Lung microvascular endothelial cell (primary cell): ENCODE data around the gene BCKDHB. TPM values are rescaled to one million over a fixed set of nuclear protein-coding genes. Genes with fewer than 3 reads are reported as not detected.
A peak's percentile ranks its signal among the peaks of the same experiment; 100 is the strongest.

Experiments
- DNase-seq, 2 donors: peaks; one replicate each; pipeline versions ENCODE4 v3.0.0 to v3.0.0-alpha.2; 2010; ENCODE audit warnings: low read depth in 2 of 2
- total RNA-seq: library from RNA; depleted of rRNA; stranded (reverse); fragments of >200 nt; gene quantifications from 2 replicates; pipeline ENCODE4 v1.2.1, GENCODE V29; 2014

BCKDHB gene
- total RNA-seq, 1 donor from 2014 or later: 6.5 TPM

GRCh38 chr6:80148220-80148619 lies 41.7 kb downstream of the BCKDHB start:
- DNase-seq: no peak

- DNase-seq: peak in 1 of 2 donors; percentile 30
These were observed 45.2 kb downstream of the BCKDHB start for GRCh38 chr6:80151635-80152034.

- no peak for DNase-seq
These were observed 47.7 kb downstream of the BCKDHB start for GRCh38 chr6:80154160-80154559.

GRCh38 chr6:80156221-80156620 lies 49.8 kb downstream of the BCKDHB start:
- no peak for DNase-seq

- no peak for DNase-seq
These were observed 52.1 kb downstream of the BCKDHB start for GRCh38 chr6:80158478-80158989.

- DNase-seq: no peak
These were observed 55.0 kb downstream of the BCKDHB start for GRCh38 chr6:80161434-80161833.

- peak; percentile 10 to 68 for DNase-seq
These were observed 57.3 kb downstream of the BCKDHB start for GRCh38 chr6:80163754-80164187.

GRCh38 chr6:80165143-80165542 lies 58.7 kb downstream of the BCKDHB start:
- peak; percentile 75 to 84 for DNase-seq

GRCh38 chr6:80165819-80166218 lies 59.3 kb downstream of the BCKDHB start:
- peak in 1 of 2 donors; percentile 4 for DNase-seq

- peak in 1 of 2 donors; percentile 10 for DNase-seq
These were observed 64.0 kb downstream of the BCKDHB start for GRCh38 chr6:80170433-80170832.

GRCh38 chr6:80173411-80173810 lies 66.9 kb downstream of the BCKDHB start:
- no peak for DNase-seq

GRCh38 chr6:80174900-80175572 lies 68.6 kb downstream of the BCKDHB start:
- DNase-seq: peak in 1 of 2 donors; percentile 11

- peak in 1 of 2 donors; percentile 7 for DNase-seq
These were observed 73.2 kb downstream of the BCKDHB start for GRCh38 chr6:80179695-80180094.

- DNase-seq: no peak
These were observed 75.0 kb downstream of the BCKDHB start for GRCh38 chr6:80181352-80182081.

- DNase-seq: peak; percentile 42 to 50
These were observed 75.8 kb downstream of the BCKDHB start for GRCh38 chr6:80182308-80182707.

GRCh38 chr6:80183019-80183795 lies 76.7 kb downstream of the BCKDHB start:
- peak in 1 of 2 donors; percentile 34 for DNase-seq

- DNase-seq: no peak
These were observed 79.0 kb downstream of the BCKDHB start for GRCh38 chr6:80185492-80185891.

- DNase-seq: no peak
These were observed 79.6 kb downstream of the BCKDHB start for GRCh38 chr6:80186082-80186481.

- no peak for DNase-seq
These were observed 90.4 kb downstream of the BCKDHB start for GRCh38 chr6:80196906-80197305.

- no peak for DNase-seq
These were observed 91.0 kb downstream of the BCKDHB start for GRCh38 chr6:80197474-80197873.

- no peak for DNase-seq
These were observed 91.5 kb downstream of the BCKDHB start for GRCh38 chr6:80197986-80198385.

GRCh38 chr6:80203283-80203682 lies 96.8 kb downstream of the BCKDHB start:
- DNase-seq: no peak
